SK-N-SH treated with all-trans-retinoic acid at 6 μM for 48 hours (cell line): ENCODE results near the gene ATRNL1.

ENCODE experiments used
- CREB5 ChIP-seq: fragments of 250-450 bp; sonication (Bioruptor Pico); IDR thresholded peaks from 2 replicates; pipeline ENCODE4 v1.5.1; 2020; ENCODE audit warnings: low read depth, mild to moderate bottlenecking, moderate library complexity
- PATZ1 ChIP-seq: fragments of 250-450 bp; sonication (Bioruptor Pico); IDR thresholded peaks from 2 replicates; pipeline ENCODE4 v1.8.0; 2020; ENCODE audit warnings: mild to moderate bottlenecking, moderate library complexity, borderline replicate concordance
- SNAI2 ChIP-seq: fragments of 250-450 bp; sonication (Bioruptor Pico); IDR thresholded peaks from 2 replicates; pipeline ENCODE4 v1.5.0; 2020; ENCODE audit warnings: mild to moderate bottlenecking, moderate library complexity
- TCF4 ChIP-seq: fragments of 250-450 bp; sonication (Bioruptor Pico); IDR thresholded peaks from 2 replicates; pipeline ENCODE4 v1.8.0; 2021; ENCODE audit warnings: mild to moderate bottlenecking, moderate library complexity, borderline replicate concordance
- ZNF70 ChIP-seq: fragments of 450-650 bp; formaldehyde crosslinking; IDR thresholded peaks from 2 replicates; pipeline ENCODE4 v1.5.0; 2020; ENCODE audit warnings: mild to moderate bottlenecking, moderate library complexity

GRCh38 chr10:115875172-115875571 lies 782.0 kb downstream of the ATRNL1 start:
- no peak for TF ChIP-seq PATZ1
- TF ChIP-seq SNAI2 (CRISPR knock-in tag) = no peak
- TF ChIP-seq ZNF70 (CRISPR knock-in tag) = no peak
- no peak for TF ChIP-seq CREB5 (CRISPR knock-in tag)
- TF ChIP-seq TCF4 (CRISPR knock-in tag) = no peak
